Heart left ventricle (tissue), 13 donors: ENCODE data around the gene SLC6A13.

ENCODE experiments used
- POLR2A ChIP-seq, 2 donors: fragments of 450-650 bp; IDR thresholded peaks; one replicate each; pipeline ENCODE4 v1.6.1; 2017; ENCODE audit warnings: antibody characterized with exemption in 2 of 2, mild to moderate bottlenecking in 2 of 2, moderate library complexity in 2 of 2
- TF ChIP-seq, protein P1 (sequence below), 12 donors: fragments of 200-600 bp; sonication (generic) in 4 of 12; IDR thresholded peaks; one replicate each; pipeline versions ENCODE4 v1.5.0 to v1.8.0; 2018 to 2022; ENCODE audit warnings: antibody characterized with exemption in 12 of 12, mild to moderate bottlenecking in 5 of 12
- donor health status: ischemic (EF 13 %, LVEDD 7.1; RV severe dilation, severe dysfunction).
- donor health status: DM: no; HTN: yes; CAD: no.
- donor health status: DM: no; HTN: no; CAD: no.
- donor health status: ischemic (EF 25% LVEDD 6.9; RV normal size, moderate dysfunction).
- donor health status: ischemic (EF 25% LVEDD 5.7; RV mildly dilated, moderate dysfunction).
- donor health status: ischemic (EF 35%, LVEDD 5.7; RV mildly dilated, moderate dysfunction).
- donor health status: nonischemic (EF 11% LVEDD 7.7; RV severe dilation, severe dysfunction).
- donor health status: DM: yes; HTN: yes; CAD: no.
- donor health status: PGD.
- donor health status: ischemic (EF 29% LVEDD 5.4; RV normal size, mild dysfunction).
- donor health status: nonischemic (EF 23%, LVEDD 6.1; RV moderate dilation, normal function).

DNA sequence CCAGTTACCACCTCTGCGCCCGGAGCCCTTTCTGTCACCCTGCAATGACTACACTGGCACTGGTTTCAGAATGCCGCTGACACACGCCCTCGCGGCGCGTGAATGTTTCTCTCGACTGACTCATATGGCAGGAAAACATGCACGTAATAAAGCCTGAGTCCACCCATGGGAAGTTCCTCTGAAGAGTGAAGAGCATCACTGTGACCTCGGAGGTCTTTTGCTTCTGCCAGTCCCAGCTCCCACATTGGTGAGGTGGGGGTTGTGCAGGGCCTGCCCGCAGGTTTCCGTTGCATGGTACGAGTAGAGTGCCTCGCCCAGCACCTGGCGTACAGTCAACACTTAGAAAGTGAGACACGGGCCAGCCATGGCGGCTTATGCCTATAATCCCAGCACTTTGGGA, 37.6 kb downstream of the SLC6A13 start:
- TF ChIP-seq, protein P1, sequence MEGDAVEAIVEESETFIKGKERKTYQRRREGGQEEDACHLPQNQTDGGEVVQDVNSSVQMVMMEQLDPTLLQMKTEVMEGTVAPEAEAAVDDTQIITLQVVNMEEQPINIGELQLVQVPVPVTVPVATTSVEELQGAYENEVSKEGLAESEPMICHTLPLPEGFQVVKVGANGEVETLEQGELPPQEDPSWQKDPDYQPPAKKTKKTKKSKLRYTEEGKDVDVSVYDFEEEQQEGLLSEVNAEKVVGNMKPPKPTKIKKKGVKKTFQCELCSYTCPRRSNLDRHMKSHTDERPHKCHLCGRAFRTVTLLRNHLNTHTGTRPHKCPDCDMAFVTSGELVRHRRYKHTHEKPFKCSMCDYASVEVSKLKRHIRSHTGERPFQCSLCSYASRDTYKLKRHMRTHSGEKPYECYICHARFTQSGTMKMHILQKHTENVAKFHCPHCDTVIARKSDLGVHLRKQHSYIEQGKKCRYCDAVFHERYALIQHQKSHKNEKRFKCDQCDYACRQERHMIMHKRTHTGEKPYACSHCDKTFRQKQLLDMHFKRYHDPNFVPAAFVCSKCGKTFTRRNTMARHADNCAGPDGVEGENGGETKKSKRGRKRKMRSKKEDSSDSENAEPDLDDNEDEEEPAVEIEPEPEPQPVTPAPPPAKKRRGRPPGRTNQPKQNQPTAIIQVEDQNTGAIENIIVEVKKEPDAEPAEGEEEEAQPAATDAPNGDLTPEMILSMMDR (IDR thresholded peaks at IDR 0.05), result no peak
- no peak for TF ChIP-seq POLR2A (IDR thresholded peaks at IDR 0.05)
